ENCODE measurements around the gene TRIB2. TPM values are rescaled to one million over a fixed set of nuclear protein-coding genes. Genes with fewer than 3 reads are reported as not detected.
A peak's percentile ranks its signal among the peaks of the same experiment; 100 is the strongest.

TRIB2 gene
- total RNA-seq, 4 donors from 2014 or later = 26.1 to 52.5 (median 29.1) TPM

- DNase-seq (ENCODE audit: low spot score in 2 of 2) = no peak
- TF ChIP-seq CTCF (IDR thresholded peaks at IDR 0.05) = no peak
- TF ChIP-seq POLR2A (IDR thresholded peaks at IDR 0.05) = no peak
- intact Hi-C loops (cut with DNase I; ENCODE audit: low total_unique reads) = loop anchor here (5.0 to 10.0 kb wide), 2 partner anchors 216 to 857 kb away; no protein-coding TSS in a partner anchor
- 2 to 3% methylated on average over 30 to 33 of the region's 33 CpGs for WGBS, 2 donors
- H3K4me3 ChIP-seq (ENCODE audit: low read depth, poor library complexity, severe bottlenecking) = peak overlapping the region; percentile 82
Measured at GRCh38 chr2:12718711-12719399, 2.1 kb downstream of the TRIB2 start.

DNA sequence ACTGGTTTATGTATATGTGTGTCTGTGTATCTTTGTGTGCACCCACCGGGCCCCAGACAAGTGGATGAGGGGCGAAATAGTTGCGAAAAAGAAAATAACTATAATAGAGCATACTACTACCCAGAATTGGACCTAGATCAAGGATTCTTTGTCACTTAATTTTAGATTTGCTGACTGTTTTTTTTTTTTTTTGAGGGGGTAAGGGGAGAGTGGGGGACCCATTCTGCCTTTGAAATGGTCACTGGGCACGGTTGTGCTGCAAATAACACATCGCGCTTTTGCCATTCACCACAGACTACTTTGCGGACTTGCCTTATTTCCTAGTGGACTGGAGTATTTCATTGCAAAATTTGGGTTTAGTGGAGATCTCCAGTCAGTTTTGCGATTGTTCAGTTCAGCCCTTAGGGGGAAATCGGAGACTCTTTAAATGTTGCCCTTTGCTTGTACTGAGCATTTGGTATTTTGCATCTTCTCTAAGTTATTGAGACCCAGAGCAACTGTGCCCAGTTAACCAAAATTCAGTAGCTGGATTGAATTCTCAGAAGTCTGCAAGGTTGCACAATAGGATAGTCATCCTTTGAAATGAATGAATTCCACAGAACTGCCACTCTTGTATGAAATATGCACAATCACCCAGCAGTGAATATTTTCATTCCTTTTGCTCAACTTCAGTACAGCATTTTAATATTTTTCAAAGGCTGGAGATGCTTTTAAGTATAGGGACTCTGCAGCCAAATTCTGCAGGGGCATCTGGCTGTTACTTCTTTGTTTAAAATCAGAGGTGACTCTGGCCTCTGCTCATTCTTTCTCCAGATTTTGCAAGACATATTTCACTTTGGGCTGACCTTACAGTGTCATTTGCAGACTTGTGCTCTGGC, 2.9 kb downstream of the TRIB2 start:
- no peak for DNase-seq (ENCODE audit: low spot score in 2 of 2)
- TF ChIP-seq POLR2A (IDR thresholded peaks at IDR 0.05) (no peak), CTCF (IDR thresholded peaks at IDR 0.05) (no peak)
- peak overlapping the region; percentile 82 for H3K4me3 ChIP-seq (ENCODE audit: low read depth, poor library complexity, severe bottlenecking)
- WGBS, 2 donors = 24 to 28% methylated on average over 9 of the region's 9 CpGs
- intact Hi-C loops (cut with DNase I; ENCODE audit: low total_unique reads) = loop anchor here (5.0 to 10.0 kb wide), 2 partner anchors 215 to 857 kb away; no protein-coding TSS in a partner anchor

DNA sequence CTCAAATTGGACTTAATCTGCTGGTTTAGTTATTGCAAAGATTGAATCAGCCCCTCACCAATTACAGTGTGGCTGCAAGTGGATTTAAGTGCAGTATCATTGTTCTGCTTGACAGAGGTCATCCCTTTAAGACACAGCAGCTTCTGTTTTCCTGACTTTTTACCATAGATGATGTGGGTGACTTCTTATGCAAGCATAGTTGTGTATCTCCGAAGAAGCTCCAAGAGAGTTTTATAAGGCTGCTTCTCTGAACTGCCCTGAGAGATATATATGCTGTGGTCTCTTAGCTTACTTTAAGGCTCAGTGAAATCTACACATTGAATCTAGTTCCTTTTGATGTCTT, 3.5 kb downstream of the TRIB2 start:
- intact Hi-C loops (cut with DNase I; ENCODE audit: low total_unique reads) = no loop called here
- H3K4me3 ChIP-seq (ENCODE audit: low read depth, poor library complexity, severe bottlenecking) = no peak overlapping the region
- TF ChIP-seq POLR2A (IDR thresholded peaks at IDR 0.05) (no peak), CTCF (IDR thresholded peaks at IDR 0.05) (no peak)
- 33 to 38% methylated on average over 1 of the region's 1 CpG for WGBS, 2 donors
- no peak for DNase-seq (ENCODE audit: low spot score in 2 of 2)

DNA sequence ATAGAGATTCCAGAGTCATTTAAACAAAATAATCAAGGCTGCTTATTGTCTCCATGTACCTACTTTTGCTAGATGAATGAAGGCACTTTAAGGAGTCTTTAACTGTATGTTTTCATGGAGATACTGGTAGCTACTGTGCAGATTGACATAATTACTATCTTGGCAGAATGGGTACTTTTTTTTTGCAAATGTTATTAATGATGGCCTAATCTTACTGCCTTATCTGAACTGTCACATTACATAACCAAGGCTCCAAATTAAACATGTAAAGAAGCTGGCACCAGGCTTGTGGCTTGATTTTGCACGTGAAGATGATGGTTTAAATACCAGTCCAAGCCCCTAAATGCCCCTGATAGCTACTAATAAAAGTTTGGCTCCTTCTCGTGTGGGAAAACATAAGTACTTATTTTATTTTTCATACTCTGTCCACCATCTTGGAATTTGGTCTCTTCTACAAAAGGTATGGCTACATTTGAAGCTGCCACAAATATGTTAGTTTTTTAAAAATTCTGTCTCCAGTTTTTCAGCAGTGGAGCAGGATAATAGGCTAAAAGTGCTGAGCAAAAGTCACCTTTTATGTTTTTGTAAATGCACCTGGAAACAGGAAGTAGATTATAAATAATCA, 4.1 kb downstream of the TRIB2 start:
- WGBS, 2 donors = 37 to 51% methylated on average over 2 of the region's 2 CpGs
- intact Hi-C loops (cut with DNase I; ENCODE audit: low total_unique reads) = no loop called here
- no peak overlapping the region for H3K4me3 ChIP-seq (ENCODE audit: low read depth, poor library complexity, severe bottlenecking)
- TF ChIP-seq POLR2A (IDR thresholded peaks at IDR 0.05) (no peak), CTCF (IDR thresholded peaks at IDR 0.05) (no peak)
- DNase-seq (ENCODE audit: low spot score in 2 of 2) = no peak

- intact Hi-C loops (cut with DNase I; ENCODE audit: low total_unique reads) = no loop called here
- TF ChIP-seq CTCF (IDR thresholded peaks at IDR 0.05) = no peak
- no peak for TF ChIP-seq POLR2A (IDR thresholded peaks at IDR 0.05)
- H3K4me3 ChIP-seq (ENCODE audit: low read depth, poor library complexity, severe bottlenecking) = no peak overlapping the region
- WGBS, 2 donors = 59 to 64% methylated on average over 14 of the region's 14 CpGs
- DNase-seq (ENCODE audit: low spot score in 2 of 2) = no peak
Measured at GRCh38 chr2:12721566-12722446, 5.1 kb downstream of the TRIB2 start.

Measured in lower leg skin (tissue), 4 donors.